Measurements from ENCODE around the gene OR52W1.
"Not testable (repeated sequence)": the region's sequence is repeated elsewhere in the genome, so short reads cannot be mapped to it uniquely, and the experiment has no call there.

OR52W1 gene

DNA sequence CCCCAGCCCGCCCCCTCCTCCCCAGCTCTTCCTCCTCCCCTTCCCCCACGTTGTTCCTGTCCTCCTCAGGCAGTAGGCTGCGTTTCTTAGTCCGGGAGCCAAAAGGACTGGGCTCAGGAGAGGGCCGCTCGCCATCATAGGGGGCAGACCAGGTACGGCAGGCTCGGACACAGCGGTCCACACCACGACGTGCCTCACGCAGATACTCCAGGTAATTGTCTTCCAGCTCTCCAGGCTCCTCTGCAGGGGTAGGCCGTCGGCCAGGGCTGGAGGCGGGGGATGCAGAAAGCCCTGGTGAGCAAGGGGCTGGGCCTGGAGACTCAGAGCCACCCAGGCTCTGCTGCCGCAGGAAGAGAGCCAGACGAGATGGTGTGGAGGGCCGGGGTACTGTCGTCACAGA, 18.7 kb downstream of the OR52W1 start:
- no peak for DNase-seq (ENCODE audit: low spot score)

DNA sequence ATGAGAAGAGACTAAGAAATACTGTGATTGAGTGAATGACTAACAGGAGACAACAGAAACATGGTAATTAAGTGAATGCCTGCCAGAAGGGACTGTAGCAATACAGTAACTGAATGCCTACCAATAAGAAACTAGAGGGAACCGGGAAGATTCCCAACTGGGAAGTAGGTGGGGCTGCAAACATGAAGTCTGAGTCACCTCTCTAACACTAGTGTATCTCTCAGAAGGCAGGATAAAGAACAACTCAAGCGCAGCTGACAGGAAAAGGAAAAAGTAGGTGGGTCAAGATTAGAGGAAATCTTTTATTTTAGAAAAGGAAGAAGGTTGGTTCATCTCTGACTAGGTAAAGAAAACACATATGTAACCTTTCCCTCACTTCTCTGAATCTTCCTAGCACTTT, 20.3 kb downstream of the OR52W1 start:
- no peak for DNase-seq (ENCODE audit: low spot score)

DNA sequence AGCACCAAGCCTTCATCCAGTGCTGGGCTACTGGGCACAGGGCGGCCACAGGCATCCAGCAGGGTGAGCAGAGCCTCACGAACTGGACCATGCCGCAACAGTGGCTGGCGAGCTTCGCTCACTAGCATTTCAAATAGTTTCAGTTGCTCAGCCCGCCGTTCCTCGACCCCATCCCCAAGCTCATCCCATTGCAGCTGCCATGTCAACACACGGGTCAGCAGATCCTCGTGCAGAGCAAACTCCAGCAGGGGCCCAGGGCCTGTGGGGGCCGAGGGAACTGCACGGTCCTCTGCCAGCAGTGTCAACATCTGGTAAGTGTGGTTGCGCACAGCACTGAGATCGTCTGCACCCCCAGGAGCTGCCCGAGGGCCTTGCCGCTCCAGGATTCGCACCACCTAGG, 24.8 kb downstream of the OR52W1 start:
- DNase-seq (ENCODE audit: low spot score), result no peak

DNA sequence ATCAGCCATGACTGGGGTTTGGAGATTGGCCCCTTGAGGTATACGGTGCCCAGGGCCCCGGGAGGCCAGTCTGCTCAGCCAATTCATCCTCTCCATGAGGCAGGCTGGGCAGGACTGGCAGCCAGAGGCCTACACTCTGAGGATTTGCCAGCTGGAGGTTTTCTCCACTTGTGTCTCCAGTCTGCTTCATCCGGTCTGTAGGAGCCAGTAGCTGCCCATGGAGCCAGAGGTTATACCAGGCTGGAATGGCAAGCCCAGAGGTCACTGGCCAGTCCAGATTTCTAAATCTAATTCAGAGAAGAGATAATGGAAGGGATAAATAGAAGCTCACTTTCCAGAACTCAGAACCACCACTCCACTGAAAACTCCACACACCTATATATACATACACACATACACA, 25.4 kb downstream of the OR52W1 start:
- DNase-seq (ENCODE audit: low spot score), result no peak

DNA sequence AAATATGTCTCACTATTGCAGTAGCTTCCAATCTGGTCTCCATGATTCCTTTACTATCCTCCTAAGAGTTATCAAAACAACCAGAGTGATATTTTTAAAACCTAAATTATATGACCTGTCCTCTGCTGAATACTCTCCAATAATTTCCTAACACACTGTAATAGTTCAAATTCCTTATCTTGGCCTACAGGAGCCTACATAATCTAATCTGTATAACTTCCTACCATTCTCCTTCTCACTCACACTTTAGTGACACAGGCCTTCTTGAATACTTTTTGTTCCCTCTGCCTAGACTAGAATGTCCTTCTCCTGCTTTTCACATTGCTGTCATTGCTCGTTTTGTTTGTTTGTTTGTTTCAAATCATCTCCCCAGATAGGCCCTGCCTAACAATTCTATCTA, 26.0 kb downstream of the OR52W1 start:
- no peak for DNase-seq (ENCODE audit: low spot score)

DNA sequence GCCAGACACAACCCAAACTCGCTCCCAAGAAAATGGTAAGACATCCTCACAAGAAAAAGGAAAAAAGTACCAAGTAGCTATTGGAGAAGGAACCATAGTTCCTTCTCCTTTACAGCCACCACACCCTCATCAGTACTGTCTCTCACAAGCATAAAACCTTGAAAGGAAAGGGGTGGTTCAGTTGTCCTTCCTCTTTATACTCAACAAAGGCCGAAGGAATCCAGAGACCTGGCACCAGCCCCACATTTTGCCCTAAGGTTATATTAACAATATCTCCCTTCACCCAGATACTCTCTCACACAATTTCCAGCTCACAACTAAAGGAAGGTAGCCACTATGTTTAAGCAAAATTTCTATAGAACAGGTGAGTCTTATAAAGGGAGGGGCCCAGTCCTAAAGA, 26.9 kb downstream of the OR52W1 start:
- no peak for DNase-seq (ENCODE audit: low spot score)

DNA sequence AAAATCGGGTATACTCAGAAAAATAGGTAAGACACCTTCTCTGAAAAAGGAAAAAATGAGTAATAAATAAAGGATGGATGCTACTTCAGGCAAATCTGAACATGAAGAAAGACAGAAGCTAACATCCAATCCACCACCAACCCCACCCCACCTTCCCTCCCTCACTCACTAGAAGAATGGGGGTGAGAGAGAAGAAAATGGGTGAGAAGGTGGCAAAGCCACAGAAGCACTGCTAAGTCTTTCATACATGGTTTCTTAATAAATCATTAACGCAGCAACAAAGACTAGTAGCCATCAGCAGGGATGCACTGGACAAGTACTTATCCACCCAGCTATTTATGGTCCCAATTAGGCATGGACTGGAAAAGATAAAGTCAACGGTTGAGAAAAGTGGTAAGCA, 29.5 kb downstream of the OR52W1 start:
- no peak for DNase-seq (ENCODE audit: low spot score)

DNA sequence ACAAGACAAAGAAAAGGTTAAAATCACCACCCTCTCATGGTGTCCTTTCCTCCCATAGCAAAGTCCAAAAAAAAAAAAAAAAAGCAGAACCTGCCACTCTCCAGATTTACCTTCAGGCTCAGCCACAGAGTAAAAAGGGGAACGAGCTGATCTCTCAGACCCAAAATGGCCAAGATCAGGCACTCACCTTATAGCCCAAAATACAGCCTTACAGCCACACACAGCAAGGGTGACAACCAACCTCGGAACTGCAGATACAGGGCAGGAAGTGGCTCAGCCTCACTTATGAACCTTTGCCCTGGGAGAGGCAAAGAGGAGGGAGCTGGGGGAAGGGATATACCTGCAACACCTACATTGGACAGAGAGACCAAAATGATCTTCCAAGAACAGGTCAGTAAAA, 30.9 kb downstream of the OR52W1 start:
- DNase-seq (ENCODE audit: low spot score), result no peak

DNA sequence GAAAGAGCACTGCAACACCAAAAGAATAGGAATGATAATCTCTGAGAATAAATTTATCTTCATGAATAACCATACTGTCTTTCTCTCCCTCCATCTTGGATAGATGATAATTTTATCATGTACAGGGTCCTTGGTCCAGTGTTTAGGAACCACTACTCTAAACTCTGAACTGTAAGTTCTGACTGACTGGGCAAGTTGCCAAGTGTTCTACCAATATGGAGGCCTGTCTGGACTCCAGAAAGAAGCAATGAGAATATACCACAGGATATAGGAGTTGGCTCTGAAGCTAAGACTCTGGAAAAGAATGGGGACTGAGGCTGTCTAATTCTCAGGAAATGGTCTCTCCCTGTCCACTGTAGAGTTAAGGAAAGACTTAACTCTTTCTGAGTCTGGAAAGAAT, 33.9 kb downstream of the OR52W1 start:
- DNase-seq (ENCODE audit: low spot score), result no peak

DNA sequence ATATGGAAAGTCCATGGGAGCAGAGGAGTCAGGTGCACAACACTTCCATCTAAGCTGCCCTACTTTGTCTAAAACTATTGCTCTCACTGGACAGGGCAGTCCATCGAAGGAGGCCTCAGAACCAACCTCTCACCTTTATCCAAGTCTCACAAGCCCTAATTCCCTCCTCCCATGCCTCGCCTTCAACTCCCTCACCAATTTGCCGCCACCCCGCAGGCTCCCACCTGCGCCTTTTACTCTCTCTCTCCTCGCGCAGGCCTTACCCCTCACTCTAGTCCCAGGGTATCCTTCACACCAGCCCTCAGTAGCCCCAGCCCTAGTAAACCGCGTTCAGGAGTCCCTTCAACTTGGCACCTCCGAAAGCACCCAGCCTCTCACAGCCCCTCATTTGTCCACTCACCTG, 35.0 kb downstream of the OR52W1 start:
- DNase-seq (ENCODE audit: low spot score), result no peak

DNA sequence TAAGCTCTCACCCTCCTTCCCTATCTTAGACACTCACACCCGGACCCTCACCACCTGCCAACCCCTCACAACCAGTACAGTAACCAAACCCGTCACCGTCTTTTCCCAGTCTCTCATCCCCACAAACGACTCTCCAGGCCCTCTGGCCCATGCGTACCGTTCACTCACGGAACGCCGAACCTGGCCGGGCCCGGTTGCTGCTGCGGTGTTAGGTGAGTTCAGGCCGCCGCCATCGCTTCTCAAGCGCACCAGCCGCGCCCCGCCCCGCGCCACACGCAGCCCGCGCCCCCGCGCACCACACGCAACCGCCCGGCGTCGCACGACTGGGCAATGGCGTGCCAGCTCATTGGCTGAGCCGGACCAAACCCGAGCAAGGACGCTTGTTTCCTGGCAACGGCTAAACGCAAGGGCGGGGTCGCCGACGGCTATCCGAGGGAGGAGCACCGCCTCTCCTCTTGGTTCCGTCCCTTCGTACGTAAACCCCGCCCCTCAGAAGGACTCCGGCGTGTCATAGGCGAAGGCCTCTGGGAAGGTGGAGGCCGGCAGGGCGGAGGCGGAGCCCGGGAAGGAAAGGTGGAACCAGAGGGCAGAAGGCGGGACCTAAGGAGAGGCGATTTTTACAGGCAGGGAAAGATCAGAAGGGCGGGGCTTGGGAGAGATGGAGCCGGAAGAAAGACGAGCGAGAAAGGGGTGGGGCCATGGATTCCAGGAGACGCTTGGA, 35.5 kb downstream of the OR52W1 start, which contains the start of gene FHIP1B:
Gene FHIP1B, minus strand, starts transcription at position 250 of the 721 bp plus-strand sequence. CDS start 10,120 bp downstream, outside the sequence.
- peak; percentile 99 for DNase-seq (ENCODE audit: low spot score)

DNA sequence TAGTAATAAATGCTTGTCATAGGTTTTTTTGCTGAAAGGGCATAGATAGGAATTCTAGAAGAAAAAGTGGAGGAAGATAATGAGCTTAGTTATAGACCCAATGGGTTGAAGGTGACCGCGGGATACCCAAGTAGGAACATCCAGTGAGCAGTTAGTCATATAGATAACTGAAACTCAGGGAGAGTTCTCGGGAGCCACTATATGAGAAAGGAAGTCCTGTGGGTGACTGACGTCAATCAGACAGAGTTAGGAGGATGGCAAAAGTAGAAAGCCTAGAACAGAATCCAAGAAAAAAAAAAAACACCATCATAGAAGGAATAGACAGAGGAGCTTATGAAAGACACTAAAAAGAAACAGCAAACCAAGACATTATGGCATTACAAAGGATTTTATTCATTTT, 38.2 kb downstream of the OR52W1 start:
- no peak for DNase-seq (ENCODE audit: low spot score)

DNA sequence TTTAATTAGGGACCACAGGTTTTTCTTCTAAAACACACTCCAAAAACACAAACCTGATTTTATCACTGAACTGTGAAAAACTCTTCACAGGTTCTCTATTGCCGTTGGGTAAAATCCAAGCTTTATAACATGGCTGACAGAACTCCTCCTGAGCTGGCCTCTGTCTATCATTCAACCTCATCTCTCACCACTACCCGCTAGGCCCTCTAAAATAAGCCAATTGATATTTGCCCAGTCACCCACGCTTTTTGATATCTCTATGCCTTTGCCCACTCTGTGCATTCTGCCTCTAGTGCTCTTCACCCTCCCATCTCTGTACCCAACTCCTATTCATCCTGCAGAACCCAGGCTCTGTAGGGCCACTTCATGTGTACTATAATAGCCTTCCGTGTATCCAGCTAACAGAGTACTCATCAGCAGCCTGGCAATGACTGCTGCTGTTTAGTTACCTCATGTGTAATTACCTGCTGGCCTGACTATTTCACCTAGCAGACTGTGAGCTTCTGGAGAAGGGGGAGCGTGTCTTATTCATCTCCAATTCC, 38.8 kb downstream of the OR52W1 start:
- no peak for DNase-seq (ENCODE audit: low spot score)

DNA sequence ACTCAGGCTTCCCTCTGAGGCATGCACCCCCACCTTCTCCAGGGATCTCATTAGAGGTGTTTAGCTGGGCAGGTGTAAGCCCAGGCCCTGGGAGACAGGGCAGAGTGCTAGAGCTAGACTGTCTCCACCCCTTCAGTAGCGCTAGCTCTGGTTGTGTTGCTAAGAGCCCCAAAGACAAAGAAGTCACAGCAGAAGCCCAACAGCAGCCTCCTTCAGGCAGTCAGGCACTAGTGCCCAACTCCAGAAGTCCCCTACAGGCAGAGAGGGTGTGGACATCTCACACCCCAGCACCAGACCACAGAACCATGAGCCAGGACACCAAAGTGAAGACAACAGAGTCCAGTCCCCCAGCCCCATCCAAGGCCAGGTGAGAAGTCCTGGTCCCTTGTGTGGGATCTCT, 39.9 kb downstream of the OR52W1 start, which contains the start of gene CNGA4:
Gene CNGA4, plus strand, starts transcription at position 188 of the 400 bp plus-strand sequence. Its CDS starts 118 bp downstream, at position 306.
- no peak for DNase-seq (ENCODE audit: low spot score)

DNA sequence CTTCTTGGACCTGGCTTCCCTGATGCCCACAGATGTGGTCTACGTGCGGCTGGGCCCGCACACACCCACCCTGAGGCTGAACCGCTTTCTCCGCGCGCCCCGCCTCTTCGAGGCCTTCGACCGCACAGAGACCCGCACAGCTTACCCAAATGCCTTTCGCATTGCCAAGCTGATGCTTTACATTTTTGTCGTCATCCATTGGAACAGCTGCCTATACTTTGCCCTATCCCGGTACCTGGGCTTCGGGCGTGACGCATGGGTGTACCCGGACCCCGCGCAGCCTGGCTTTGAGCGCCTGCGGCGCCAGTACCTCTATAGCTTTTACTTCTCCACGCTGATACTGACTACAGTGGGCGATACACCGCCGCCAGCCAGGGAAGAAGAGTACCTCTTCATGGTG, 41.1 kb downstream of the OR52W1 start:
- no peak for DNase-seq (ENCODE audit: low spot score)

DNA sequence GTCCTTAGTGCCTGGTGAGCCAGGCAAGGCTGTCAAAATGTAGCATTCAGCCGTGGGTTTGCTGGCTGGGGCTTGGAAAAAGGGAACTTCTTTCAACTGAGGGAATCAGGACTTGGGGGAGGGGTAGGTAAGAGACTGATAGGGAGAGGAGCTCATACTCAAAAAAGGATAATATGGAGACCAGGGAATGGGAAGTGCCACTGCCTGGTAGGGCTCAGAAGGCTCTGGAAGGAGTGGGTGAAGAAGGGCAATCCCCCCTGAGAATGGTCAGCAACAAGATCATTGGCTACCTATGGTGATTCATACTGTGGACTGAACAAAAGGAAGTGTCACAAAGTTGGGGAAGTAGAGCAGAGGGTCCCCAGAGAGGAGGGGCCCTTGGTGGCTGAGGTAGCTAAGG, 41.8 kb downstream of the OR52W1 start:
- no peak for DNase-seq (ENCODE audit: low spot score)

DNA sequence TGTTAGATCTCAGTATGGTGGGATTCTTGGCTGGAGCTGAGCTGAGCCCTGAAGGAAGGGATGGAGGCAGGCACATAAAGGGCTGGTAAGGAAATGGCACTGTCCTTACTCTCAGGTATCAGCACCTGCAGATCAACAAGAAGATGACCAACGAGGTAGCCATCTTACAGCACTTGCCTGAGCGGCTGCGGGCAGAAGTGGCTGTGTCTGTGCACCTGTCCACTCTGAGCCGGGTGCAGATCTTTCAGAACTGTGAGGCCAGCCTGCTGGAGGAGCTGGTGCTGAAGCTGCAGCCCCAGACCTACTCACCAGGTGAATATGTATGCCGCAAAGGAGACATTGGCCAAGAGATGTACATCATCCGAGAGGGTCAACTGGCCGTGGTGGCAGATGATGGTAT, 42.3 kb downstream of the OR52W1 start:
- no peak for DNase-seq (ENCODE audit: low spot score)

DNA sequence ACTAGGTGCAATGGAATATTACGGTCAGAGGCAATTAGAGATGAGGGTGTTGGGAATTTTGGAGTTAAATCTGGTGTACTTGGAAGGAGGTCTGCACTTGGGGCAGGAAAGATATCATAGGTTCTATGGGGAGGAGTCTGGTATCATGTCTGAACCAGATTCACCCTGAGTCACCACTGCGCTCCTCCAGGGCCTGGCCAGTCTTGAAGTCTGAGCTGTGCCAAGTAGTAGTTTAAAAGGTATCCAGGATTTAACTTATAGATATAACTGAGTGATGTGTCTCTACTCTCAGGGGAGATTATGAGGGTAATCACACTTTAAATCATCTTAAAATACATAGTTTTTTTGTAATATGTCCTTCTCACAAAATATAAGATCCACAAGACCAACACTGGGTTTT, 46.5 kb downstream of the OR52W1 start:
- DNase-seq (ENCODE audit: low spot score), result no peak

DNA sequence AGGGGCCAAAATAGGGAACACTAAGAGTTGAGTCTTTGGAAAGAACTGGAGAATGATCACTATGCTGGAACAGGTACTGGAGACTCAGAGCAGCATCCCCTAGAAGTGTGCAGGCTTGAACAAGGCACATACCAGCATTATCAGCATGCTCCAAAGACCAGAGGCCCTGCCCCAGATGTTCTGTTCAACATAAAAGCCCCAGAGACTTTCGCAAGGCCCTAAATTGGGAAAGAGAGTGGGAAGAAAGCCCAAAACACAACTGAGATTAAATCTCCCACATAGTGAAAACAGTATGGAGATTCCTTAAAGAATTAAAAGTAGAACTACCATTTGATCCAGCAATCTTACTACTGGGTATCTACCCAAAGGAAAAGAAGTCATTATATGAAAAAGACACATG, 49.2 kb downstream of the OR52W1 start:
- no peak for DNase-seq (ENCODE audit: low spot score)

DNA sequence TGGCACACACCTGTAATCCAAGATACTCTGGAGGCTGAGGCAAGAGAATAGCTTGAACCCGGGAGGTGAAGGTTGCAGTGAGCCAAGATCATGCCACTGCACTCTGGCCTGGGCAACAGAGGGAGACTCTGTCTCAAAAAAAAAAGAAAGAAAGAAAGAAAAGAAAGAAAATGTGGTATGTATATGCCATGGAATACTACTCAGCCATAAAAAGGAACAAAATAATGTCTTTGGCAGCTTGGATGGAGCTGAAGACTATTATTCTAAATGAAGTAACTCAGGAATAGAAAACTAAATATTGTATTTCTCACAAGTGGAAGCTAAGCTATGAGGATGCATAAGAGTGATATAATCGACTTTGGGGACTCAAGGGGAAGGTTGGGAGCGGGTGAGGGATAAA, 49.9 kb downstream of the OR52W1 start:
- not testable (repeated sequence) for DNase-seq (ENCODE audit: low spot score)

Data from left forelimb (tissue), 1 donor.